Psoas muscle (tissue), 8 donors: ENCODE measurements around the gene PAX8. TPM values are rescaled to one million over a fixed set of nuclear protein-coding genes. Genes with fewer than 3 reads are reported as not detected.

Source experiments
- ATAC-seq, 4 donors: fragments of 200-7000 bp; cut with Tn5 transposase; one replicate each; pipeline ENCODE4 v1.9.1; 2020; ENCODE audit warnings: moderate library complexity in 3 of 4, mild to moderate bottlenecking in 2 of 4
- DNase-seq, 2 donors: peaks; one replicate each; pipeline ENCODE4 v3.0.0-alpha.2; 2020
- H3K27ac ChIP-seq: fragments of 200-600 bp; one replicate; pipeline ENCODE4 v1.8.0; 2022
- H3K27me3 ChIP-seq, 3 donors: fragments of 200-600 bp in 1 of 3; one replicate each; pipeline versions ENCODE4 v1.6.1 to v1.8.0; 2013 to 2022; ENCODE audit warnings: low read length in 2 of 3, mild to moderate bottlenecking in 2 of 3, moderate library complexity in 1 of 3; ENCODE audit not compliant: insufficient read depth in 3 of 3
- H3K36me3 ChIP-seq, 2 donors: fragments of 200-600 bp in 1 of 2; one replicate each; pipeline versions ENCODE4 v1.6.1 to v1.8.0; 2013 to 2022; ENCODE audit warnings: low read depth in 1 of 2, mild to moderate bottlenecking in 1 of 2, moderate library complexity in 1 of 2; ENCODE audit not compliant: insufficient read depth in 1 of 2
- H3K4me1 ChIP-seq: fragments of 200-600 bp; one replicate; pipeline ENCODE4 v1.8.0; 2022
- H3K4me3 ChIP-seq: fragments of 200-600 bp; one replicate; pipeline ENCODE4 v1.8.0; 2022; ENCODE audit warnings: mild to moderate bottlenecking
- H3K9me3 ChIP-seq: fragments of 200-600 bp; one replicate; pipeline ENCODE4 v1.8.0; 2022
- WGBS, 3 donors: extraction: QIAGEN DNeasy Blood & Tissue Kit; methylation state at CpG; one replicate each; pipeline versions ENCODE4 v1.1.6 to v1.1.7; 2013; 5-methylcytosine and 5-hydroxymethylcytosine counted together
- intact Hi-C, 2 donors: fragments of 100-400 bp; cut with DNase I; formaldehyde crosslinking; loops; one replicate each; pipeline versions ENCODE4 v1.11.0 to v1.14.2; 2022
- polyA plus RNA-seq, 3 donors: library from polyadenylated mRNA; stranded (reverse); fragments of 200-250 nt; gene quantifications; one replicate each; pipeline ENCODE4 v1.2.3, GENCODE V29; 2013
- total RNA-seq, 4 donors: library from RNA; stranded (reverse); fragmentation: NEBNext Ultra II Directional in 2 of 4; extraction: Animal tissue kit (Norgen Biotek cat#: 25700) in 2 of 4; gene quantifications; one replicate each; pipeline versions ENCODE4 v1.2.1 to v1.2.4, GENCODE V29; 2021 to 2023
- TF ChIP-seq, protein P1 (sequence below): fragments of 200-600 bp; IDR thresholded peaks from one replicate; pipeline ENCODE4 v1.8.0; 2022; ENCODE audit warnings: antibody characterized with exemption
- donor health status: healthy with polysubstance abuse.
- donor health status: DM: no; HTN: no; CAD: no; lungs with moderate emphysema.
- donor health status: Bipolar disorder and iron deficiency.
- donor health status: healthy.
- donor health status: DM: yes; HTN: yes; CAD: no.
- donor health status: DM: no; HTN: no; CAD: no.
- donor health status: DM: no; HTN: no; CAD: no.
- donor health status: DM: yes; HTN: yes; CAD: no.

PAX8 gene
- total and polyA plus RNA-seq, 7 donors = 0.12 to 3.1 (median 0.35) TPM; not detected in 1

DNA sequence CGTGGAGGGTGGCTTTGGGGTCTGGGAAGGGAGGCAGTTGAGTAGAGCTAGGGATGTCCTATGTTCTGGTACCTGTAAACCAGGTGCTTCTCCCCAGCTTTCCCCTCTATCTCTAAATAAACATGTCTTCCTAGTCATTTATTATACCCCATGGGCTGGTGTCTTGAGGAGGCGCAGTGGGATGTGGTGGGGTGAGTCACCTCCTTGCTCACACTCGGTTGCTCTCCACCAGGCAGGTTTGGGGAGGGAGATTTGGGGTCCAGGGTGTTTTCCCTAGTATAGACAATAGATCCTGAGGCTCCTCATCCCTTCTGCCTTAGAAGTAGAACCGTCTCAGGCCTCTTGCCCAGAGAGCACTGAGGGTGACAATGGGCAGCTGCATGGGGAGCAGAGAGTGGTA is 99.8 kb downstream of the PAX8 start:
- no peaks in the 10 kb centered on the region for H3K4me1 ChIP-seq
- 82 to 94% (median 87%) methylated on average over 4 of the region's 4 CpGs for WGBS, 3 donors
- no peak for DNase-seq
- no peak overlapping the region for H3K27ac ChIP-seq
- H3K9me3 ChIP-seq = no peaks in the 10 kb centered on the region
- no peak overlapping the region for H3K4me3 ChIP-seq
- no peaks in the 10 kb centered on the region for H3K36me3 ChIP-seq
- TF ChIP-seq, protein P1, sequence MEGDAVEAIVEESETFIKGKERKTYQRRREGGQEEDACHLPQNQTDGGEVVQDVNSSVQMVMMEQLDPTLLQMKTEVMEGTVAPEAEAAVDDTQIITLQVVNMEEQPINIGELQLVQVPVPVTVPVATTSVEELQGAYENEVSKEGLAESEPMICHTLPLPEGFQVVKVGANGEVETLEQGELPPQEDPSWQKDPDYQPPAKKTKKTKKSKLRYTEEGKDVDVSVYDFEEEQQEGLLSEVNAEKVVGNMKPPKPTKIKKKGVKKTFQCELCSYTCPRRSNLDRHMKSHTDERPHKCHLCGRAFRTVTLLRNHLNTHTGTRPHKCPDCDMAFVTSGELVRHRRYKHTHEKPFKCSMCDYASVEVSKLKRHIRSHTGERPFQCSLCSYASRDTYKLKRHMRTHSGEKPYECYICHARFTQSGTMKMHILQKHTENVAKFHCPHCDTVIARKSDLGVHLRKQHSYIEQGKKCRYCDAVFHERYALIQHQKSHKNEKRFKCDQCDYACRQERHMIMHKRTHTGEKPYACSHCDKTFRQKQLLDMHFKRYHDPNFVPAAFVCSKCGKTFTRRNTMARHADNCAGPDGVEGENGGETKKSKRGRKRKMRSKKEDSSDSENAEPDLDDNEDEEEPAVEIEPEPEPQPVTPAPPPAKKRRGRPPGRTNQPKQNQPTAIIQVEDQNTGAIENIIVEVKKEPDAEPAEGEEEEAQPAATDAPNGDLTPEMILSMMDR = no peak
- intact Hi-C loops = no loop called here
- H3K27me3 ChIP-seq = no peaks in the 10 kb centered on the region
- no peak for ATAC-seq

DNA sequence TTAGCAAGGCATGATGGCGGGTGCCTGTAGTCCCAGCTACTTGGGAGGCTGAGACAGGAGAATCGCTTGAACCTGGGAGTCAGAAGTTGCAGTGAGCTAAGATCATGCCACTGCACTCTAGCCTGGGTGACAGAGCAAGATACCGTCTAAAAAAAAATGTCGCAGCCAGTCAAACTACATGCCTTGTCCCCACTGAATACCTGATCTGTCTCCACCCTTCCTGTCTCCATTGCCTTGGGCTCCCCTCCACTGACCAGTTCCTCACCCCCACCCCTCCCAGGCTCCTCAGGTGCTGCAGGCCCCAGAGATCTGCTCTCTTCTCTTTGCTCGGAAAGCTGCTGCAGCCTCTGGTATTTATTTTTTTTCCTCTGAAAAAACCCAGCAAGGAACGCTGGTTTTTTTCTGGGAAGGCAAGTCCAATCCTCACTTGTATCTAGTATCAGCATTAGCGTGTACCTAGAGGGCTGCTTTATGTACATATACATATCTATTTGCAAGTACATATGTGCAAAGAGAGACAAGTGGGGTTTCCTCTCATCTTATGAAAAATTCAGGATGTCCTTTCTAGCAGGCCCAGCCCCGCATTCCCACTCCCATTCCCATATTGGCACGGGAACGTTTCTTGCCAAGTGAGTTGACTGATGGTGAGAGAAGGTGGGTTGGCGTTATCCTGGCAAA is 100.5 kb downstream of the PAX8 start:
- 84 to 88% (median 87%) methylated on average over 11 of the region's 11 CpGs for WGBS, 3 donors
- Histone ChIP-seq H3K36me3 (no peaks in the 10 kb centered on the region), H3K27ac (no peak overlapping the region), H3K4me1 (no peaks in the 10 kb centered on the region), H3K4me3 (no peak overlapping the region), H3K9me3 (no peaks in the 10 kb centered on the region), H3K27me3 (no peaks in the 10 kb centered on the region)
- intact Hi-C loops = no loop called here
- no peak for ATAC-seq
- no peak for DNase-seq
- TF ChIP-seq, protein P1 = no peak

DNA sequence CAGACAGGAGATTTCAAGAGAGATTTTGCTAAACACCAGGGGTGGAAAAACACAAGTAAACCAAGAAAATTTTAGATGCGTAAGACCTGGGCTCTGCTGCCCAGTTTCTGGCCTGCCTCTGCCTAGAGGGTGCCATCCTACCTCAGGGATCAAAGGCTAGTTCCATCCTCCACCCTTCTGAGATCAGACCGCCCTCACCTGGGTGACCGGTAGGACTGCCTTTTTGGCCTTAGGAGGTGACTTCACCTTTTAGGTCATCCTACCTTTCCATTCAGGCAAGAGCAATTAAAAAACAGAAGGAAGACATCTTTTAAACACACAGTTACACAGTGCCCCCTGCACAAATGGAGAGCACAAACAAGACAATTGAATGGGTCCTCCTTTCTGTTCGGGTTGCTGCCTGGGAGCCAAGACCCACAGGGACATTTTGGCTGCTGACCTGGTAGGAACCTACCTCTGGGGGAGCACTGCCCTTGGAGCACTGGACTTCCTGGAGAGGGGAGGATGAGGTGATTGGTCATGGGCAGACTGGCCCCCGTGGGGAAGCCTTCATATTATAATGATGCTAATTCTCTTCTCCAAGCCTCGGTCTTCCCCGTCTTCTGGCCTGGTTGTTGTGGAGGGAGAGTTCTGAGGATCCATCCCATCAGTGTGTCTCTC is 101.9 kb downstream of the PAX8 start:
- Histone ChIP-seq H3K9me3 (no peaks in the 10 kb centered on the region), H3K36me3 (no peaks in the 10 kb centered on the region), H3K27me3 (no peaks in the 10 kb centered on the region), H3K4me1 (no peaks in the 10 kb centered on the region), H3K4me3 (no peak overlapping the region), H3K27ac (no peak overlapping the region)
- DNase-seq (no peak), ATAC-seq (no peak)
- TF ChIP-seq, protein P1 = no peak
- whole genome bisulfite sequencing, 3 donors = 81 to 88% (median 87%) methylated on average over 7 of the region's 7 CpGs
- intact Hi-C loops = no loop called here

DNA sequence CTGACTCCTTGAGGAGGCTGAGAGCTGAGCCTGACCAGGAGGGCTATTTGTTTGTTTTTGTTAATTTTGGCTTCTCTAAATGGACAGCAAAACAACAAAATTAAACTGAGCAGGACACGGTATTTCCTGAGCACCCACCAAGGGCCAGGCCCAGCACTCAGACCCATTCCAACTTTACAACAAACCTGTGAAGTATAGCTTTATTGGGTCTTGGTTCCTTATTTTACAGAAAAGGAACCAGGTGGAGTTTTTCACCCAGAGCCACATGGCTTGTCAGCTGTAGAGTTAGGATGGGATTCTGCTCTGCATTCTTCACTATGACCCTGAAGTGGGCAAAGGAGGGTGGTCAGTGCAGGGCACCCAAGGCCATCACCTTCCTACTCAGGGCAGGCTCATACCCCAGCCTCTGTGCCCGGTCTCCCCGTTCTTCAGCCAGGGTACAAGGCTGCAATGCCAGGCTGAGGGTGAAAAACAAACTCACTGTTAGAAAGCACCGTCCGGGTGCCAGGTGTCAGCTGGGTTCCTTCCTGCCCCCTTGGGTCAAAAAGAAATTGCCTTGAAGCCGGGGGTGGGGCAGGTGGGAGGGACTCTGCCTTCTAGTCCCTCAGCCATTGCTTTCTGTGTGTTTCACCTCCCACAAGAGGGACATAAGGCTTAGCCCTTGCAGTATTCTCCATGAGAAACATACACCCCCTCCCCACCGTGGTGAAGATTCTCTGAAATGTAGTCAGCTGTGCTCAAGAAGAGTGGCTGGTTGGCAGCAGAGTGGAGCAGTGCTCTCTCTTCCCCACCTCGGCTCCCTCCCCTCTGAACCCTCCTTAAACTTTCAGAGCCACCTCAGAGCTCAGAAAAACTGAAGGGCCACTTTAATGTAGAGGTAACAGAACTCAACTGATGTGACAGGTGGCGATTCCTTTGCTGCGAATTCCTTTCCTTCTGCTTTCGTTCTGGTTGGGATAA is 102.7 kb downstream of the PAX8 start:
- intact Hi-C loops = no loop called here
- 45 to 54% (median 45%) methylated on average over 11 of the region's 11 CpGs for WGBS, 3 donors
- no peak overlapping the region for H3K27ac ChIP-seq
- no peak overlapping the region for H3K4me3 ChIP-seq
- no peaks in the 10 kb centered on the region for H3K4me1 ChIP-seq
- H3K27me3 ChIP-seq = no peaks in the 10 kb centered on the region
- ATAC-seq (no peak), DNase-seq (no peak)
- TF ChIP-seq, protein P1 = no peak
- H3K36me3 ChIP-seq = no peaks in the 10 kb centered on the region
- H3K9me3 ChIP-seq = no peaks in the 10 kb centered on the region
